ENCODE measurements around the gene PIM1.

Gene PIM1

DNA sequence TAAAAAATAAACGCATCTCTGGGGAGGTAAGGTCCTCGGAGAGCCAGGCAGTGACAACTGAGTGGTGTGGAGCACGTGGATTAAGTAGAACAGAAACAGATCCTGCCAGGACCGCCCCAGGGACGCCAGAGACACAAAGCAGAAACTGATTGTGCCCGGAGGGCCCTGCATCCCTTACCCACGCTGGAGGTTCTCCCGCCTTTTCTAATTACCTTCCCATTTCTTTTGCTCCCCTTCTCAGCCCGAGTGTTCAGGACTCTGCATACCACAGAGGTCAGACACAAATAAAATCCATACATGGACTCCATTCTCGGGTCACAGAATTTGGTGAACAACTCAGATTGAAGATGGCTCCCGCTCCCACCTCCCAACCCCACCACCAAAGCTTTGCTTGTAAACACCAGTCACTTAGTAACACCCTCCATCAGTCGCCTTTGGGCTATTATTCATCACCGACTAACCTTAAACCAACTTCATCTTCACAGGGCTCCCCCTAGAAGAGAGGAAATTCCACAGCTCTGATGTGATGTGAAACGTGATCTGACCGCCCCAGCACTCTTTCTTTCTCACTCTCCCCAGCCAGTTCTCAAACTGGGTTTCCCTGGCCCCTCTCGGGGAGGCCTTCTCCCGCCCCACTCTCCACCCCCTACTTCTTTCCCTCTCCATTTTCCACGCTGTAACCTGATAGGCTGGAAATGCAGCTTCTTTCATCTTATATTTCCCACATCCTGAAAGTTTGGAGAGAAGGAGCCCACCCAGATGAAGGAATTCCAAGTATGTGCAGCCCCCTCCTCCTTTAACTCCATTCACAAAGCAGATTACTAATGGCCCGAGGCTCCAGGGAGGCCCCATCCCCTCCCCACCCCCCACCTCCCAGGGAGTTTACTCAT is 32.5 kb upstream of the PIM1 start:
- peak; percentile 58 to 71 (median 65) for DNase-seq

GRCh38 chr6:37138856-37139229 is 31.1 kb upstream of the PIM1 start:
- DNase-seq: no peak

GRCh38 chr6:37139230-37139962 is 30.6 kb upstream of the PIM1 start:
- no peak for DNase-seq

- DNase-seq: no peak
Measured at GRCh38 chr6:37140145-37140544, 29.8 kb upstream of the PIM1 start.

DNA sequence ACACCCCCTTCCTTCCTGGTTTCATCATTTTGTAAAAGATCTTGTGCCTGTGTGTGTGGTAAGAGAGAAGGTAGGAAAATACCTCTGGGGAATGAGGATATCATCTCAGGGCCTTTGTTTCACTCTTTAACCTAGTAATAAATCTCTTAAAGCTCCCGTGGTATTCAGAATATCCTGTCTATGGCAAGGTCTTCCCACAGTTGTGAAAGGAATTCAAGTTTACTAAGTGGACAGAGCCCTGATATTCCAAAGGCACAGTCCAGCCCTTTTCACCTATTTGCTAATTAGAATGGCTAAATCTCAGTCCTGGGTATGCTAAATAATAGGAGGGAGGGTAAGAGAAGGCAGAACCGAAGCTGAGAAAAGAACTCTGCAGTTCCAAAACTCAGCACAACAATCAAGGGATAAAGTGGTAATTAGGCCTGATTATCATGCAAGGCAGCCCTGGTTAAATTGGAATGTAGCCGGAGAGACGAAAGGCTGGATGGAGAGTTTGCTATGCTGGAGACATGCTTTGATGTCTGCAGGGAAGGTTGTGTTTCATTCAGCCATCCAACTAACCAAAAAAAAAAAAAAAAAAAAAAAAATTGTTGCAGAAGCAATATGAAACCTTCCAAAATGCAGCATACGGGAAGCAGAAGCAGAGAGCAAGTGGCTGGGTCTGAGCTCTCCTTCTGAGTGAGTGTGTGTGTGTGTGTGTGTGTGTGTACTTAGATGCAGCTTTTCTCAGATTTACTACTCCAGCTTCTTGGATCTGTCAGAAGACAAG is 28.5 kb upstream of the PIM1 start:
- DNase-seq: peak; percentile 38 to 55 (median 39)

DNA sequence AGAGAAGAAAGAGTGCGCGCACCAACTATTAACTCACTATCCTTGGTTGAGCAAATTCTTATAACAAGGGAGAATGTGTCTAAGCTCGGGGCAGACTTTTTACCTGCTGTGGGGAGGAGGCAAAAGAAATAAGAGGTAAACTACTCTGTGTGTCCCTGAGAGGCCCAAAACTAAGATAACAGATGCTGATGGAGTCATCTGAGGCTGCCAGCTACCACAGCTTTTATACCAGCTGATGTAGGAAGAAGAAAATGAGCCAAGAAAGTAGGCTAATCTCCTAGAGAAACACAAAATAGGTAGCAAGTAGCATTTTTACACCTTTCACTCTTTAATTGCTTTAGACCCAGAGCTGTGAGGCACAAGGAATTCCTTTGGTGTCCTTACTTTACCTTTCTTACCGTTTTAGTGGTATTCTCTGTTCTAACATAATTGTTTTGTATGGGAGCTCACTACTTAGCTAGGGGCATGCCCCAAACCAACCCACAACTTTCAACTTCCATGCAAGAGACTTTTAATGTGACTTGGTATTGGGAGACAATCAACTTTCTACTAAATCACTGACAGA is 27.8 kb upstream of the PIM1 start:
- DNase-seq: no peak

GRCh38 chr6:37143585-37143984 is 26.4 kb upstream of the PIM1 start:
- no peak for DNase-seq

DNA sequence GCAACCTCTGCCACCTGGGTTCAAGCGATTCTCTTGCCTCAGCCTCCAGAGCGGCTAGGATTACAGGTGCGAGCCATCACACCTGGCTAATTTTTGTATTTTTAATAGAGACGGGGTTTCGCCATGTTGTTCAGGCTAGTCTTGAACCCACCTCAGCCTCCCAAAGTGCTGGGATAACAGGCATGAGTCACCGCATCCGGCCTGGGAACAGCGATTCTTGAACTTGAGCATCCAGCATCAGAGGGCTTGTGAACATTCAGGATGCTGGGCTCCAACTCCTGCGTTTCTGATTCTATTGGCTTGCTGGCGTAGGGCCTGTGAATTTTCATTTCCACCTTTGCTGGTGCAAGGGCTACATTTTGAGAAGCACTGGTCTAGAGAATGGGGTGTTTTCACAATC is 24.5 kb upstream of the PIM1 start:
- DNase-seq: no peak

- no peak for DNase-seq
Measured at GRCh38 chr6:37146735-37147157, 23.2 kb upstream of the PIM1 start.

- DNase-seq: peak; percentile 50 to 66 (median 58)
Measured at GRCh38 chr6:37149745-37150144, 20.2 kb upstream of the PIM1 start.

GRCh38 chr6:37150314-37150713 is 19.6 kb upstream of the PIM1 start:
- DNase-seq: peak; percentile 58 to 86 (median 81)

DNA sequence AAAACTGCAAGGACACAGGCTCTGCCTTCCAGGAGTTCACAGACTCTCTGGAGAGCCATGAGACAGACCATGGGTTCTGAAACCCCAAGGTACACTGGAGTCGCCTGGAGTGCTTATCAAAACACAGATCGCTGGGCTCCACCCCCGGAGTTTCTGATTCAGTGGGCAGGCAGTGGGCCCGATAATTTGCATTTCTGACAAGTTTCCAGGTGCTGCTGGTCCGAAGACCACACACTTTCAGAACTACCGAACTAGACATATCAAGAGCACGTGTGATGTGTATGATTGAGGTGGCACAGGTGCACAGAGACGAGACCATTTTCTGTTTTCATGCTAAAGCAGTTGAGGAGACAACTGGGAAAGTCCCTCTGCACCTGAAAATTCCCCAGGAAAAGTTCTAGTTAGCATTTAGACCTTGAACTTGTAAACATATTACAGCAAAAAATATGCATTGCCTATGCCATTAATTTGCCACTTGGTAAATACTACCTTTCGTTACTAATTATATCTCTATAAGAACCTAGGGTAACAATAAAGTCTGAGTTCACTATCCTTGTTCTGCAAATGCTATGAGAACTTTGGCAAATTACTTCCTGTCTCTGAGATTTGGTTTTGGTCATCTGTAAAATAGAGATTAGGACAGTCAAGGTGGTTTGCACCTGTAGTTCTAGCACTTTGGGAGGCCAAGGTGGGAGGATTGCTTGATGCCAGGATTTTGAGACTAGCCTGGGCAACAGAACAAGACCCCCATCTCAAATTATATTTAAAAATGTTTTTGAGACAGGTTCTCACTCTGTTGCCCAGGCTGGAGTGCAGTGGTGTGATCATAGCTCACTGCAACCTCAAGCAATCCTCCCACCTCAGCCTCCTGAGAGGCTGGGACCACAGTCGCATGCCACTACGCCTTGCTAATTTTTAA is 14.3 kb upstream of the PIM1 start:
- no peak for DNase-seq

GRCh38 chr6:37158508-37158907 is 11.4 kb upstream of the PIM1 start:
- DNase-seq: no peak

GRCh38 chr6:37160922-37161778 is 8.8 kb upstream of the PIM1 start:
- DNase-seq: peak; percentile 49 to 83 (median 80)

- DNase-seq: no peak
Measured at GRCh38 chr6:37162740-37163139, 7.2 kb upstream of the PIM1 start.

DNA sequence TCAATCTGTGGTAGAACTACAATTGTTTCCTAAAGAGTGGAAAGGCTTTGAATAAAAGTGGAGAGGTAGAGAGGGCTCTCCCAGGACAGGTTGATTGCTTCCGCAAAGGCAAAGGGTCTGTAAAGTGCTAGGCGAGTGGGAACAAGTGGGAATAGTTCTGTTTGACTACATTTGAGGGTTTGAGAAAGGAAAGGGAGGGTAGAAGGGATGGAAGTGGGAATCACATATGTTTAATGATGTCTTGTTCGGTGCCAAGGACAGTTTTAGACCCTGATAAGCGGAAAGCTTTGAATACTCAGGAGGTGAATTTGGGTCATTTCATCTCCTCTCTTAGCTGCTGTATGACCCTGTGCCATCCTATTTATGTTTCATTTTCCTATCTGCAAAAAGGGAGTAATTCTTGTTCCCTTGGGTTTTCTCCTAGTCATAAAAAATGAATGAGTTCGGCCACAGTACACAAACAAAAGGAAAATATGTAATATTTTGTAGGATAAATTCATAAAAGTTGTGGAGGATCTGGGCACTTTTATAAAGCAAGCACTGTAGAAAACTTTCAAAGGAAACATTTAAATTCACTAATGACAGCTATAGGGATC is 1.7 kb upstream of the PIM1 start:
- peak in 1 of 3 donors; percentile 36 for DNase-seq

DNA sequence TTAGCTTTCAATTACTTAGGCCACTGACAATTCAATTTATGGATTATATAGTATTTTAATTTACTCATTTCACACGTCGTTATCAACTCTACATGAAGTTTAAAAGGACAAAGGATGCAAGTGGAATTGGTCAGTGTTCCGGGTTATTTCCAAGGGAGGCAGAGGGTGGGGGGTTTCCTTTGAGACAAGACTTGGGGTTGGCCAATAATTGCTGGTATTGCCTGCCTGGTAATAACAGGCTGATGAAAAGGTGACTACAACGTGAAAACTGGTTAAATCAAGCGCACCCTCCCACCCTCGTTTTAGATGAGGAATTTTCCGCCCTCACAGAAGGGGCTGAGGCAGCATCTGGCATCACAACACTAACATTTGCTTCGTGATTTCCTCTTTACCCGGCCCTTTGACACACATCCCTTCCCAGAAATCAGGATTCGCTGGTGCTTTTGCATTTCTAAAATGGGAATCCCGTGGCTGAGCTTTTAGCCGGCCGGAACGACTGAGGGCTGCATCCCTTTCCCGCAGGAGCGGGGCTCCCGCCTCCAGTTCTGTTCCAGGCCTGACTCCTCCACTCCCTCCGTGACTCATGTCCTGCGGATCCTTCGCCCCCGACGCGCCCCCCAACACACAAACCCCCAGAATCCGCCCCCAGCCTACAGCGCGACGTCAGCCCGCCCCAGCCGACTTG is 999 bp upstream of the PIM1 start:
- peak; percentile 92 to 97 (median 92) for DNase-seq

- peak; percentile 52 to 74 (median 72) for DNase-seq
Measured at GRCh38 chr6:37170273-37171200, 585 bp downstream of the PIM1 start.

Measured in suppressor macrophage treated with lipopolysaccharide for 1 hour (primary cell).